Jurkat, Clone E6-1 (cell line): ENCODE results near the gene POPDC2.
A peak's percentile ranks its signal among the peaks of the same experiment; 100 is the strongest.

Source experiments
- DNase-seq: peaks from one replicate; pipeline ENCODE4 v3.0.0-alpha.2; 2011; ENCODE audit warnings: low read depth, low spot score
- H3K4me3 ChIP-seq: 2 replicates; pipeline ENCODE4 v1.5.1; 2011; ENCODE audit warnings: mild to moderate bottlenecking, low read length, control low read depth, moderate library complexity

The POPDC2 gene

DNA sequence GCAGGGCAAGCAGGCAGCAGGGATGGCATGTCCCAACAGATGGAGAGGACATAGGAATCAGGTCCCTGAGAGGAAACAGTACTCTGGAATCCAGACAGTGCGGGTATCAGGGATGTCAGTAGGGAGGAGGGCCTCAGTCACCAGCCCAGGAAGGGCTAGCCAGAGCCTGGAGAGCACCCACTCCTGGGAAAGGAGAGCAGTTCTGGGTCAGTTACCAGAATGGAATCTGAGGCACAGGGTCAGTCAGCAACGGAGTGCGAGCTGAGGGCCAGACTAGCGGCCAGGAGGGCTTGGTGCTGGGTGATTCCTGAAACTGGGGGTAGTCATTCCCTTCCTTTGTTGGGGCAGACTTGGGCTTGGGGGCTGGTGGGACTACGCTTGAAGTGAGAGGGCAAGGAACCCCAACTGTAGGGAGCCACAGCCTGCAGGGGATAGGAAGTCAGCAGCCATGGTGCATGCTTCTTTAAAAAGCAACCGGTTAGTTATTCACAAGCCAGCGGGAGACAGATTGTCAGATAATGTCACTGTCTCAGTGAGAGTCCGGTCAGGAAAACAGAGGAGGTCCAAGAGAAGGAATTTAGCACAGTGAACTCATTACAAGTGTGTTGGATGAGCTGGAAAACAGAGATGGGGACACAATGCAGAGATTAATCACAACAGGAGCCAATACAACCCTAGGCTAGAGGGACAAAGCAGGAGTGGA lies 34.8 kb downstream of the POPDC2 start:
- no peak overlapping the region for H3K4me3 ChIP-seq
- DNase-seq = no peak

GRCh38 chr3:119624002-119624720 lies 36.2 kb downstream of the POPDC2 start:
- no peak for DNase-seq
- no peak overlapping the region for H3K4me3 ChIP-seq

DNA sequence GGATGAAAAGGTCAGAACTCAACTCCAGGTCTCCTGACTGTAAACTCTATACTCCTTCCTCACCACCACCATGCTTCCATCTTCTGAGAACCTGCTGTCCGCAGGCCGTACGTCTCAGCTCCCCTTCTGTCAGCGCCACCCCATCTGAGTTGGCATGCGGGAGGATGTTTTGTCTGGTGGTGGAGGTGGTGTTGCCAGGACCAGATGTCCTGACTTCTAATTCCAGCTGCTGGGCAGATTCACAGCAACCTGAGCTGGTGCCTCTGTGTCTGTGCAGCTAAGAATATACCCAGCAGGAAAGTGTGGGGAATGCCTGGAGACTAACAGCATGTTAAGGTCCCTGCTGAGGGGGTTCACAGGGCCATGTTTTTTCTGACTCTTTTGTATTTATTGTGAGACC lies 39.5 kb downstream of the POPDC2 start:
- no peak overlapping the region for H3K4me3 ChIP-seq
- DNase-seq = no peak

DNA sequence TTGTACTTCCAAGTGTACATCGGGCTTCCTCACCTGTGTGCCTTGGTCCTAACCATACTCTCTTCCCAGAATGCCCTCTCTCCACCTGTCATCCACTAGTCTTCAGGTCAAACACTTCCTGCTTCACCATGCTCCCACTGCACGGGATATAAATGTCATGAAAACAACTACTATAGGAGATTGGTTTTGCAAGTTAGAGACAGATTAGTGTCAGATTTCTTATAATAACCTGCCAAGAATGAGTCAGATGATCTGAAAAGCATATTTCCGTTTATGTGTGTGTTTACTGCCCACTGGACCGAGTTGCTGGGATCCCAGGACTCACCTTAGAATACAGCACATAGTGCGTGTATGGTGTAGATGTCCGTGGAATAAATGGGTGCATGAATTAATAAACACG lies 41.3 kb downstream of the POPDC2 start:
- no peak overlapping the region for H3K4me3 ChIP-seq
- no peak for DNase-seq

DNA sequence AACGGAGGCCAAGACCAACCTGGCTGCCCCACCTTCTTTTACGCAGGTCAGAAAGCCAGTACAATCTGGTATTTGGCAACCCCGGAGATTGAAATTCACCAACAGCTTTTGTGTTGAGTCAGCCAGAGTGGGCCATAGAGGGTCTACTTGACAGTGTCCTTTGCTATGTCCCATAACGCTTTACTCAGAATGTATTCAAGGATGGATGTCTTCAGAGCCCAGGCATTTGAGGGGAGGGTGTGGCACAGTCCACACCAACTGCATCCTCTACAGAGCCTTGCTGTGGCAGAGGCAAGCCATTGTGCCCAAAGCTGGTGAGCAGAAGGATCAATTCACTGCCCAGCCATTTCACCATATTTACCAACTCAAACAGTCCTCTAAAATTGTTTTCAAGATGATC lies 44.3 kb downstream of the POPDC2 start:
- H3K4me3 ChIP-seq = no peak overlapping the region
- no peak for DNase-seq

DNA sequence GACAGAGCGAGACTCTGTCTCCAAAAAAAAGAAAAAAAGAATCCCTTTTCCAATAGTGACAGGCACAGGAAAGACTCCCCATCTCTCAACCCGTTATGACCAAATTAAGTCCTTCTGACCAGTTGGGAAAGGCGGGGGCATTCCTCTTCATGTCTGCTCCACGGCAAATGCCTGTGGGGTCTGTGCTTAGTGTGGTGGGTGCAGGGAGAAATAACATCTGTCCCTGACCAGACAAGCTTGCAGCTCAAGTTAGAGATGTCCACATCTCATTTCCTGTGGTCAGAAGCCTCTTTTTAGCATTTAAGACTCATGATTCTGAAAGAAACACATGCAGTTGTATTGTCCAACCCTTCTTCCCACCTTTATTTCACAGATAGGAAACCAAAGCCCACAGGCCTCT lies 46.5 kb downstream of the POPDC2 start:
- H3K4me3 ChIP-seq = no peak overlapping the region
- no peak for DNase-seq

DNA sequence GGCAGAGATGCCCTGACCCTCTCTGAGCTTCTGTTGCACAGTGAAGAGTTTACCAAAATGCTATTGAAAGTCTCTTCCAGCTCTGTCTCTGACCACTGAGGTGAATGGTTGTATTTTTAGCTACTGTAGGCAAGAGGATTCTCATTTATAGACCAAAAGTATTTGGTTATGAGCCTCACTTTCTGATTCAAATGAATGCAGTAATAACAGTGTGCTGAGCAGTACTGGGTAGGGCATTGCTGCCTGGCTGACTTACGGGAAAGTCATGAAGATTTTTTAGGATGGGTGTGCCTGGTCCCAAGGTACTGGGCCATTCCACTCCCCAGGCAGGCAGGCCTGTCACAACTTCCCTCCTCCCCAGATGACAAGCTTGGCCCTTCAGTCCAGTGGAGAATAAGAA lies 47.2 kb downstream of the POPDC2 start:
- H3K4me3 ChIP-seq = no peak overlapping the region

GRCh38 chr3:119611664-119612063 lies 48.7 kb downstream of the POPDC2 start:
- no peak for DNase-seq
- H3K4me3 ChIP-seq = no peak overlapping the region

More for the DNA sequence above, 47.2 kb downstream of the POPDC2 start:
- DNase-seq = no peak

DNA sequence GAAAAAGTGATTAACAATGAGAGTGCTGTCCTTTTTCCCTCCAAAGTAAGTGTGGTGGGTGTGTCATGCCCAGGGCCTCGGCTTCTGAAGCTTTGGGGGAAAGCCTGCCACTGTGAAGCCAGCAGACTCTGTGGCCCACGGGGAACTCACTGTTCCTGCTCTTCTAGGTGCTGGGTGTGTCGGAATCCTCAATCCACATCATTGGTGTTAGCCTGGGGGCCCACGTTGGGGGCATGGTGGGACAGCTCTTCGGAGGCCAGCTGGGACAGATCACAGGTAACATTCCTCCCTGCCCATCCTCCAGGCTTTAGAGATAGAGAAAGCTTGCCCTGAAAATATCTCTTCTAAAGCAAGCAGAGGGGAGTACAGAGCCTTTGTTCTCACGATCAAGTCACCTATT lies 51.1 kb downstream of the POPDC2 start:
- no peak for DNase-seq
- no peak overlapping the region for H3K4me3 ChIP-seq

DNA sequence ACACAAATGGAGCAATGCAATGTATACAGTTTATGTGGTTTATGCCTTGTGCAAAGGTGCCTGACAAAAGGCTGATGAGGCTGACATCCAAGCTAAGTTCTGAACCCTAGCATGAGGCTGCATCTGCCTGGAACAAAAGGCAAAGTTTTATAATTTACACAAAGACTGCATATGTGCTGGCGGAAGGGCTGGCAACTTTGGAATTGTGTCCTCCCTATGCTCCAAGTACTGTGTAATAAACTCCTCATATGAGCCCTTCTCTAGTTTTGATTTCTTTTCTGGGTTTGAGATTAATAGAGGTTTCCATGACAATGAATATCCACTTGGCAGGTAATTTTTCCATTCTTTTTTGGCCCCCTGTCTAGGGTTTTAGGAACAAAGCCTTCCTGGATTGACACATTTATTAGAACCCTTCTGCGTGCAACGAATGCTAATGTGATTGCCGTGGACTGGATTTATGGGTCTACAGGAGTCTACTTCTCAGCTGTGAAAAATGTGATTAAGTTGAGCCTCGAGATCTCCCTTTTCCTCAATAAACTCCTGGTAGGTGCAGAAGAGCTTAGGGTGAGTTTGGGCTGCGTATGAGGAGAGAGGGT lies 51.9 kb downstream of the POPDC2 start:
- H3K4me3 ChIP-seq = no peak overlapping the region
- no peak for DNase-seq

GRCh38 chr3:119604878-119605277 lies 55.5 kb downstream of the POPDC2 start:
- no peak for DNase-seq
- H3K4me3 ChIP-seq = no peak overlapping the region

- no peak overlapping the region for H3K4me3 ChIP-seq
- DNase-seq = no peak
Observed at GRCh38 chr3:119602676-119603075, 57.7 kb downstream of the POPDC2 start.

DNA sequence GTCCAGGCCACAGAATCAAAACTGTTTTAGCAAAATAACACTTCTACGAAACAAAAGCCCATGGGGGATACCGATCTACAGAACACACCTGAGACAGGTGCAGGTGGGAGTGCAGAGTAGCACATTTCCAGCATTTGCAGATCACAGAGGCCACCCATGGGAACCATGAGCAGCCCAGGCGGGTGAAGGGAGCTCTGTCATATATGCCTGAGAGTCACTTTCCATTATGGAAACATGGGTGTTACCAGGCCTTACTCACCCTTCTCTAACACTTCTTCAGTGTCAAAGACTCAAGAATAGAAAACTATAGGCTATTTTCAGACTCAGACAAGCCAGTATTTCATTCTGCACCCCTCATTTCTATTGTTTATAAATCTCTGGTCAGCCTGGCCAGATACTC lies 59.2 kb downstream of the POPDC2 start:
- DNase-seq = no peak
- no peak overlapping the region for H3K4me3 ChIP-seq

DNA sequence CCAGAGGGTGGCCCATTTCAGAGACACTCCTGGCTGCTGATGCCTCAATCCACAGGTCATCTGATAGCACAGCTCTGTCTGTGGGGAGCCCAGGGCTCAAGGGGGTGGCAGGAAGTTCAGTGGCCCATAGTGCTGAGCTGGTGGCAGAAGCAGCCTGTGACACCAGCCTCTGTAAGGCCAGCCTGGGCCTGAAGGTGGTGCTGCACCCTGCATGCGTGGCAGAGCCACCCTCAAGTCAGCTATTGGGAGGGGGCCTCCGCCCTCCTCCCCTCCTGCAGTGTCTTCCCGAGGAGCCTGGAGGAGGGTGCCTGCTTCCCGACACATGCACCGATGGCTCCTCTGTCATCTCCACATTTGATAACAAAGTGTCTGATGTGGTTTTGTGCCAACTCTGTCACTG lies 59.7 kb downstream of the POPDC2 start:
- H3K4me3 ChIP-seq = no peak overlapping the region
- peak; percentile 12 for DNase-seq

DNA sequence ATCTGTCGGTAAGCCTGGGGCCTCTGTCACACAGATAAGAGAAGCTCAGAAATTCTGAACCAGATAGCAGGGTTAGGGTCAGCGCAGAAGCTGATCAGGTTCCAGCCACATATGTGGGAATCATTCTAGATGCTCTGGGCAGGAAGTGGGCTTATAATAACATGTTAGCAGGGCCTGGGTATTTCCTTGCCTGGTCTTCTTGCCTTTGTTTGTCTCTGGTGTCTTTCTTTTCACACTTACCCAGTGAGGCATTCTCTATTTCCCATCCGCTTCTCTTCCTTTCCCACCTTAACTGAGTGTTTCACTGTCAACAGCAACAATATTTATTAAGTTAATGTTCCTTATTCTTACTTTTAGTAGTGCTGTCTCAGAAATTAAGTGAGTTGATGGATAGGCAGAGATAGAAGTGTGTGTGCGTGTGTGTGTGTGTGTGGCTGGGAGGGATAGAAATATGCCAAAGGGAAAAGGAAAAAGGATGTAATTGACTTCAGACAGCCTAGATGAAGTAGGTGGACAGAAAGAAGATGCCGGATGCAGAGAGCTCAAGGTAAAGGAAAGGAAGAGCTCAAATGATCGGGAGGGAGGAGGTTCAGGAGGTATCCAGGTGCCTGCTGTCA lies 60.7 kb downstream of the POPDC2 start:
- H3K4me3 ChIP-seq = no peak overlapping the region
- no peak for DNase-seq

- no peak for DNase-seq
- H3K4me3 ChIP-seq = no peak overlapping the region
Observed at GRCh38 chr3:119598410-119599098, 61.8 kb downstream of the POPDC2 start.

DNA sequence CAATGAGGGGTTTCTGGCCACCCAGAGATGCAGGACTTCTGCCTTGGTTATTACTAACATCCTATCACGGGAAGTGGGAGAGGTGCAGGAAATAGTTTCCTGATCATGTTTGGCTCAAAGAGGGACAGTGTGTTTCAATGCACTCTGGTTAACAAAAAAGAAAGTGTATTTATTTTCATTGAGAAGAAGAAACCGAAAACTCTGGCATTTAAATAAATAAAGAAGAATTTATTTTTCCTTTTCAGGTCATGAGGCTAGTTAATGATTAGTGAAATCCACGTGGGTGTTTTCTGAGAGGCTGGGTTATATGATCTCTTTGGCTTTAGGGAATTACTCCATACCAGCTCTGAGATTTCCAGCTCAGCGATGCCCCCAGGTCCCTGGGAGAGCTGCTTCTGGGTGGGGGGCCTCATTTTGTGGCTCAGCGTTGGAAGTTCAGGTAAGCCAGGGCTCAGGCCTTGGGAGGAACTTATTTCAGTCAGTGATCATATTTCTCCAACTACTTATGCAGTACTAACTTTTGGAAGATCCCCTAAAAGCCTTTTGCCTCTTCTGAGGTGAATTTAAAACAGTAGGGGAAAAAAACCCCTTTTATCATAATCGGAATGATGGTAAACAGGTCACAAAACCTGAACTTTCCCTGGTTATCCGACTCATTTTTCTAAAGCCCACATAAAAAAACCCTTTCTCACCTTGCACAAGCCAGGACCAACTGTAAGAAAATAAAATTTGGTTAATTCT lies 62.7 kb downstream of the POPDC2 start, which contains the start of gene PLA1A:
TSS of gene PLA1A (plus strand) at position 338 of the 741 bp plus-strand sequence. CDS start at position 367, 29 bp downstream.
- no peak for DNase-seq
- no peak within 1 kb of the TSS for H3K4me3 ChIP-seq

GRCh38 chr3:119596398-119596797 lies 64.0 kb downstream of the POPDC2 start:
- H3K4me3 ChIP-seq = no peak overlapping the region
- DNase-seq = no peak
